GM18508 (cell line): ENCODE data around the gene PRELID1.
A peak's percentile ranks its signal among the peaks of the same experiment; 100 is the strongest.
"Not testable (repeated sequence)": the region's sequence is repeated elsewhere in the genome, so short reads cannot be mapped to it uniquely, and the experiment has no call there.

Experiments
- ATAC-seq: cut with Tn5 transposase; IDR thresholded peaks from one replicate; pipeline ENCODE4 v1.9.1; 2021; ENCODE audit warnings: moderate number of reproducible peaks; ENCODE audit not compliant: insufficient read depth, unreplicated experiment

PRELID1 gene

GRCh38 chr5:177333420-177334154 is 30.0 kb downstream of the PRELID1 start:
- no peak for ATAC-seq

GRCh38 chr5:177334155-177334551 is 30.6 kb downstream of the PRELID1 start:
- no peak for ATAC-seq

GRCh38 chr5:177334781-177335700 is 31.4 kb downstream of the PRELID1 start:
- ATAC-seq: no peak

DNA sequence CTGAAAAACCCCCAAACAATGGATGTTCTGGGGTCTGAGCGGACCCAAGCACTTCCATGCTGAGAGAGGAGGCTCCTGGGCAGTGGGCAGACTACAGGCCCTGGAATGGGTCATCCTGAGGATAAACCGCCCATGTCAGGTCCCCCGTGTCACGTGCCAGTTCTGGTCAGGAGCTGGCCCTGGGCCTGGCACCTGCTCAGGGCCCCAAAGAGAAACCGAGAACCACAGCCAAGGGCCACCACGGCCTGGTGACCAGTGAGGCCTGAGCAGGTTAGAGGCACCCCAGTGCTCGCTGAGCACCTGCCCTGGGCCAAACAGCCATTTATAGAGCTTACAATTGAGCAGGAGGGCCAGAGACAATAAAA is 32.1 kb downstream of the PRELID1 start:
- ATAC-seq: no peak

GRCh38 chr5:177336112-177336511 is 32.5 kb downstream of the PRELID1 start:
- no peak for ATAC-seq

DNA sequence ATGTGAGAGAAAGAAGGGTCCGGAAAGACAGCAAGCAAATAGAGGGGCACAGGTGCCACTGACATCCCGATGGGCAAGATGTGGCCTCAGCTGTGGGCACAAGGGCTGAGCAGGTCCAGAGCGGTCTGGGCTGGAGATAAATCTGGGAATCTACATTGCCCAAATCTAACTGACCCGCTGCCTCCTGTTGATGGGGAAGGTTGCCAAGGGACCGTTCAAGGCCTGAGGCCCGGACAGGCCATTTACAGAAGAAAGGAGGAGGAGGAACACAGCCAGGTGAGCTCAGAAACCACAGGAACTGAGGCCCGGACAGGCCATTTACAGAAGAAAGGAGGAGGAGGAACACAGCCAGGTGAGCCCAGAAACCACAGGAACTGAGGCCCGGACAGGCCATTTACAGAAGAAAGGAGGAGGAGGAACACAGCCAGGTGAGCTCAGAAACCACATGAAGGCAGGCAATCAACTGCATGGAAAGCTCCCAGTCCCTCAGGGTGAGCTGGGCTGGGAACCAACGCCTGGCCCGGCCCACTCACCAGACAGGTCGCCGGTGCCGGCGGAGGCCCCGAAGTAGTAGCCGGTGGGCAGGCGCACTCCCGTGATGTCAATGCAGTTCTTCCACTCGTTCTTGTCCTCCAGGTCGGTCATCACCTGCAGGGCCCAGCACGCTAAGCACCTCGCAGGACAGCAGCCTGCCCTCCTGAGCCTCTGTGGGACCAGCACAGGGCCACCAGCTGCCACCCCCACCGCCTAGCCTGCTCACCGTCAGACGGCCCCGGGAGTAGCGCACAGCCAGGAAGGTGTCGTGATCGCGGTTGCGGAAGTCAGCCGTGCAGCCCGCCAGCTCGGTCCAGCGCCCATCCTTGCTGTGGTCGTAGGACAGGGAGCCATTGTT is 33.2 kb downstream of the PRELID1 start:
- ATAC-seq: no peak

- no peak for ATAC-seq
These were observed 34.9 kb downstream of the PRELID1 start for GRCh38 chr5:177338251-177339106.

DNA sequence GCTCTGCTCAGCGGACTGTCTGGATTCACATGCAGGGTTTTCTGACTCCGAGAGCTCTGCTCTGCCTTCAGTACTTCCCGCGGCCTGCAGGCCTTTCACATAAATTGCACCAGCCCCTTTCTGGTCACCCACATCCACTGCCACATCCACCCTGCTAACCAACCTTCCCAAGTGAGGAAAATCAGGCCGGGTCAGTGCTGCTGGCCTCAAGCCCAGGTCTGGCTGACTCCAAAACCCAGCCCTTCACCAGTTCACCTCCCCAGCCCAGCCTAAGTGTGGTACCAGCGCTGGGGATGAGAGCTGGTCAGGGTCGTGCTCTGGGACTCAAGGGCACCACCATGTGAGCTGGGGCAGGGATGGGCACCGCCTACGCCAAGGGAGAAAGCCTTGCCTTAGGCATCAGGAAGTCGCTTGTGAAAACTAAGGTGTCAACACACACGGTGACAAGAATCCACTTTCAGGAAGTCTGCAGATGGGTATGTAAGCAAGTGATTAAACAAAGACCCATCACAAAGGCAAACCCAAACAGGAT is 35.6 kb downstream of the PRELID1 start:
- no peak for ATAC-seq

DNA sequence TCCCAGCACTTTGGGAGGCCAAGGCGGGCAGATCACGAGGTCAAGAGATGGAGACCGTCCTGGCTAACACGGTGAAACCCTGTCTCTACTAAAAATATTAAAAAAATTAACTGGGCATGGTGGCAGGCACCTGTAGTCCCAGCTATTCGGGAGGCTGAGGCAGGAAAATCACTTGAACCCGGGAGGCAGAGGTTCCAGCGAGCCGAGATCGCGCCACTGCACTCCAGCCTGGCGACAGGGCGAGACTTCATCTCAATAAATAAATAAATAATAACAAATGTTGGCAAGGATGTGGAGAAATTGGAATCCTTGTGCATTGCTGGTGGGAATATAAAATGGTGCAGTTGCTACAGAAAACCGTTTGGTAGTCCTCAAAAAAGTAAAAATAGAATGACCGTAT is 39.4 kb downstream of the PRELID1 start:
- not testable (repeated sequence) for ATAC-seq

GRCh38 chr5:177343777-177344176 is 40.2 kb downstream of the PRELID1 start:
- ATAC-seq: no peak

DNA sequence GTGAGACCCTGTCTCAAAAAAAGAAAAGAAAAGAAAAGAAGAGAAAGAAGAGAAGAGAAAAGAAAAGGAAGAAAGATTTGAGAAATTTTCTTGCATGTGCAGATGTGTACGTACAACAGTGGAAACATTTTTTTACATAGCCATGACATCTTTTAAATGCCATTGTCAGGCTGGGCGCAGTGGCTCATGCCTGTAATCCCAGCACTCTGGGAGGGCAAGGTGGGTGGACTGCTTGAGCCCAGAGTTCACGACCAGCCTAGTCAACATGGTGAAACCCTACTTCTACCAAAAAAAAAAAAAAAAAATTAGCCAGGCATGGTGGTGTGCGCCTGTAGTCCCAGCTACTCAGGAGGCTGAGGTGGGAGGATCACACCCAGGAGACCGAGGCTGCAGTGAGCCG is 41.3 kb downstream of the PRELID1 start:
- ATAC-seq: no peak

GRCh38 chr5:177346820-177347219 is 43.2 kb downstream of the PRELID1 start:
- ATAC-seq: no peak

DNA sequence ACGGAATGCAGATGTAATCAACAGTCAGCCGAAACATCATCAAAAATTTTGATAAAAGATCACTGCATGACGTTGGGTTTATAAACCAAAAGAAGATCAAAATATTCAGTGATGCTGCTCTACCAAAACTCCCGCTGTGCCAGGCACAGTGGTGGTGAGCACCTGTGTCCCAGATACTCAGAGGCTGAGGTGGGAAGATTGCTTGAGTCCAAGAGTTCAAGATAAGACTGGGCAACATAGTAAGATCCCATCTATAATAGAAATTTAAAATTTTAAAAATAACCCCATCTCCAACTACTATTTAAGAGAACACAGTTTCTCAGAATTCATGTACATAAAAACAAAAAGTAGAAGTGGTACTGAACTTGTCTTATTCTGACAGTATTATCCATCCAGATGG is 44.1 kb downstream of the PRELID1 start:
- no peak for ATAC-seq

DNA sequence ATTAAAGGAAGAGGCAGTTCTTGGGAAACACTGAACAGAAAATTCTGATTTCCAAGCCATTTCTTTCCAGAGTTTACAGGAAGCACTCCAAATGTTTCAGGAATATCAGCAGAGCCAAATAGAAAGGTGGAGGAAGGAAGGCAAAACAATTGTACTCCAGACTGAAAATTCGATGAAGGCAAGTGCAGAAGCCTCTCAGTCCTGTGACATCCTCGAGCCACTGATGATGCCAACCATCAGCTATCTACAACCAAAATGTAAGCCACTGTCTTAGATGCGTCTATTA is 45.7 kb downstream of the PRELID1 start:
- no peak for ATAC-seq

GRCh38 chr5:177349762-177350161 is 46.2 kb downstream of the PRELID1 start:
- ATAC-seq: no peak

DNA sequence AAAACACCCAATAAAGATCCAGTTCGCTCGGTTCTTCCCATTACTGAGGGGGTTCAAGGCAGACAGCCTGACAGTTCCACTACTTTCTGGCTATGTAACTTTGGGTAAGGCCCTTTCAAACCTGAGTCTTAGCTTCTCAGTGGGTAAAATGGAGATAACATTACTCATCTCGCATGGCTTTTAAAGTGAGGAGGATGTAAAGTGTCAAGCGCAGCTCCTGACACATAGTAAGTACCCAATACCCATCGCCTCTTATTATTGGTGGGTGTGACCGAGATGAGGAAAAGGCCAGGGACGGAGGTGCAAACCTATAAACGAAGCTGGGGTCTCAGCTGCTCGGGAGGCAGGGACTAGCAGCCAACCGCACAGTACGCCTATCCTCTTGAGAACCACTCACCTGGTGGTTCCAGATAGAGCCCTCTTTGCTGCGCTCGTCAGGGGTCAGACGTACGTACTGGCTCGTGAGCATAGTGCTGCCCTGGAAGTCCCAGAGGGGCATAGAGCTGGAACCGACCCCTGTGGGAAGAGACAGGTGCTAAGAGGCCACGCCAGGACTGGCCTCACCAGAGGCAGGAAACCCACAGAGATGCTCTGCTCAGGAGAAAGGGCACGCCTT is 47.3 kb downstream of the PRELID1 start:
- no peak for ATAC-seq

DNA sequence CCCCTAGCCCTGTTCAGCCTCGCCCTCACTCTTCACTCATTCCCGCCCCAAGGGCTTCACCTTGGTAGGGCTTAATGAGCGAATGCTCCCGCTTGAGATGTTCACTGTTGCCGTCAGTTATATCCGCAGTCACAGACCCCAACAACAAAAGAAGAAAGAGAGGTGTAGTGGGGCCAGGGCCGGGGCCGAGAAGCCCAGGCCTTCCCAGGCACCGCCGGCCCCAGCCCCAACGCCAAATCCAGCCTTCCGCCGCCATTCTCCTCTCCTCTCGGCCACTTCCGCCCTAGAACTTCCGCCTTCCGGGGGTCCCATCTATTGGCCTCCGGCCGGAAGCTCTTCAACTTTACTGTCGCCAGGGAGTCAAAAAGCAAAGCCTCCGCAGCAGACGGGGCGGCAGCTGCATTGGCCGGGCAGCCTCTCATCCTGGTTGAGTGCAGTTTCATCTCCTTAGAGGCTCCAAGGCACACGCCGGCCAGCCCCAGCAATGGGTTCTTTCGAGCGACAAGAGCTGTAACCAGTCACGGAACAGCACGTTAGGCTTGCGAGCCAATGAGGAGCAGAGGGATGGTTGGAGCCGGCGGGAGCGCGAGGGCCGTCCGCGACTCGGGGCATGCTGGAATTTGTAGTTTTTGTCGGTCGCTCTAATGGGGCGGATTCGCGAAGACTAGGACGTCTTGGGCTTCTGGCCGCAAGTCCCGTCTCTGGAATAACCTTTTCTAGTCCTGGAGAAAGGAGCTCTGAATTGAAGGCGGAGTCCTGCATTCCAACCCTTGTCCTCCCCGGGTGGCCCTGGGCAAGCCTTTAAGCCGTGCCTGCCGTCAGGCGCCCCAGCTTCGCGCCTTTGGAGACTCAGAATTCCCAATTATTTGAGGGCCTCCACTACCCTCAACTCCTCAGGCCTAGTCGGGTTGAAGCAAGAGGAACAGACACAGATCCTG is 48.1 kb downstream of the PRELID1 start, which contains the start of gene LMAN2:
Gene LMAN2 (minus strand): TSS at position 277 of the 938 bp plus-strand sequence. CDS start 21 bp downstream, at position 256.
- ATAC-seq: peak; percentile 55

- no peak for ATAC-seq
These were observed 49.5 kb downstream of the PRELID1 start for GRCh38 chr5:177353093-177353492.
